Stimulated activated CD4-positive, alpha-beta T cell treated with anti-CD3 and anti-CD28 coated beads, Interleukin-1b, Interleukin-23, amount 100 ng/mL, for 24 hours (primary cell): ENCODE data around the gene IRF2.

Source experiments
- DNase-seq, 4 experiments: peaks; one replicate each; pipeline ENCODE4 v3.0.0-alpha.2; 2020; ENCODE audit warnings: low read depth in 4 of 4, low spot score in 1 of 4

Gene IRF2

GRCh38 chr4:184370711-184371389, 103.5 kb downstream of the IRF2 start:
- no peak for DNase-seq

- no peak for DNase-seq
These were observed 104.5 kb downstream of the IRF2 start for GRCh38 chr4:184369871-184370270.

- no peak for DNase-seq
These were observed 105.6 kb downstream of the IRF2 start for GRCh38 chr4:184368731-184369130.

- no peak for DNase-seq
These were observed 106.1 kb downstream of the IRF2 start for GRCh38 chr4:184368290-184368689.

- DNase-seq, result no peak
These were observed 110.0 kb downstream of the IRF2 start for GRCh38 chr4:184364100-184364921.

- no peak for DNase-seq
These were observed 111.1 kb downstream of the IRF2 start for GRCh38 chr4:184363258-184363657.

- no peak for DNase-seq
These were observed 112.0 kb downstream of the IRF2 start for GRCh38 chr4:184362396-184362795.

GRCh38 chr4:184361443-184361842, 112.9 kb downstream of the IRF2 start:
- DNase-seq, result no peak

- DNase-seq, result no peak
These were observed 114.5 kb downstream of the IRF2 start for GRCh38 chr4:184359888-184360287.

GRCh38 chr4:184358521-184359232, 115.7 kb downstream of the IRF2 start:
- DNase-seq, result no peak

- DNase-seq, result no peak
These were observed 116.6 kb downstream of the IRF2 start for GRCh38 chr4:184357772-184358171.

GRCh38 chr4:184357165-184357564, 117.2 kb downstream of the IRF2 start:
- no peak for DNase-seq

- DNase-seq, result no peak
These were observed 118.0 kb downstream of the IRF2 start for GRCh38 chr4:184356366-184356765.

GRCh38 chr4:184355857-184356256, 118.5 kb downstream of the IRF2 start:
- no peak for DNase-seq

- DNase-seq, result no peak
These were observed 119.2 kb downstream of the IRF2 start for GRCh38 chr4:184355111-184355604.

GRCh38 chr4:184352891-184353290, 121.5 kb downstream of the IRF2 start:
- no peak for DNase-seq

GRCh38 chr4:184351560-184352451, 122.5 kb downstream of the IRF2 start:
- no peak for DNase-seq

- DNase-seq, result no peak
These were observed 123.4 kb downstream of the IRF2 start for GRCh38 chr4:184350964-184351363.

- DNase-seq, result no peak
These were observed 124.0 kb downstream of the IRF2 start for GRCh38 chr4:184350213-184350817.

GRCh38 chr4:184349283-184350039, 124.9 kb downstream of the IRF2 start:
- no peak for DNase-seq
